ENCODE measurements around the gene CD163. TPM values are rescaled to one million over a fixed set of nuclear protein-coding genes. Genes with fewer than 3 reads are reported as not detected.

The CD163 gene
- total RNA-seq, 6 experiments from 2014 or later, result 47.4 to 120 (median 67.3) TPM

DNA sequence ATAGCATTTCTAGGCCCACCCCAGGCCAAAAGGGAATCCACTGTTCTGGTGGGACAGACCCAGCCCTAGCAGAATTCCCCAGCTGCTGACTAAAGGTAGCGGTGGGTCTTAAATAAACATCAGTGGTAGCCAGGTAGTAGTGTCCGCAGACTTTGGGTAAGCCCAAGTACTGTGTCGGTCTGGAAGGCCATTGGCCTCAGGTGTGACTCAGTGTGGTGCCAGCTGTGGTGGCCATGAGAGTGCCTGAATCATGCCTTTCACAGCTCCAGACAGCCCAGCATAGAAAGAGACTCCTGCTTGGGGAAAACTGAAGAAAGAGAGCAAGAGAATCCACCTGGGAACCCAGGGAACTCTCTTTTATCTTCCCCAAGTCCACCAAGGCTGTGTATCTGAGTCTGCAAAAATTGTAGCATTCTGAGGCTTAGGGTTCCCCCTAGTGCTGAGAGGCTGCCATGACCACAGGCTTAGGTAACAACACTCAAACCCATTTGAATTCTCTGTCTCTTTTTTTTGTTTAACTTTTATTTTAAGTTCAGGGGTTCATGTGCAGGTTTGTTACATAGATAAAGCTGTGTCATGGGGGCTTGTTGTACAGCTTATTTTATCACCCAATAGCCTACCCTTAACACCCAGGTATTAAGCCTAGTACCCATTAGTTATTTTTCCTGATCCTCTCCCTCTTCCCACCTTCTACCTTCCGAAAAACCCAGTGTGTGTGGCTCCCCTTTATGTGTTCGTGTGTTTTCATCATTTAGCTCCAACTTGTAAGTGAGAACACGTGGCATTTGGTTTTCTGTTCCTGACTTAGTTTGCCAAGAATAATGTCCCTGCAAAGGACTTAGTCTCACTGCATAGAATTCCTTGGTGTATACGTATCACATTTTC, 43.0 kb downstream of the CD163 start:
- ATAC-seq (peak; percentile 96 to 98 (median 97)), DNase-seq (peak in 1 of 3 donors; percentile 39)
- H3K4me1 ChIP-seq, result no peaks in the 10 kb centered on the region
- intact Hi-C loops (cut with DNase I), result loop anchor here (10.0 kb wide), 2 partner anchors 236 to 246 kb away; no protein-coding TSS in a partner anchor
- 42% methylated on average over 4 of the region's 7 CpGs for WGBS (ENCODE audit: insufficient coverage, low coverage, low lambda C conversion rate, missing lambda C conversion rate)
- no peak overlapping the region for H3K27ac ChIP-seq
- TF ChIP-seq, protein P1, sequence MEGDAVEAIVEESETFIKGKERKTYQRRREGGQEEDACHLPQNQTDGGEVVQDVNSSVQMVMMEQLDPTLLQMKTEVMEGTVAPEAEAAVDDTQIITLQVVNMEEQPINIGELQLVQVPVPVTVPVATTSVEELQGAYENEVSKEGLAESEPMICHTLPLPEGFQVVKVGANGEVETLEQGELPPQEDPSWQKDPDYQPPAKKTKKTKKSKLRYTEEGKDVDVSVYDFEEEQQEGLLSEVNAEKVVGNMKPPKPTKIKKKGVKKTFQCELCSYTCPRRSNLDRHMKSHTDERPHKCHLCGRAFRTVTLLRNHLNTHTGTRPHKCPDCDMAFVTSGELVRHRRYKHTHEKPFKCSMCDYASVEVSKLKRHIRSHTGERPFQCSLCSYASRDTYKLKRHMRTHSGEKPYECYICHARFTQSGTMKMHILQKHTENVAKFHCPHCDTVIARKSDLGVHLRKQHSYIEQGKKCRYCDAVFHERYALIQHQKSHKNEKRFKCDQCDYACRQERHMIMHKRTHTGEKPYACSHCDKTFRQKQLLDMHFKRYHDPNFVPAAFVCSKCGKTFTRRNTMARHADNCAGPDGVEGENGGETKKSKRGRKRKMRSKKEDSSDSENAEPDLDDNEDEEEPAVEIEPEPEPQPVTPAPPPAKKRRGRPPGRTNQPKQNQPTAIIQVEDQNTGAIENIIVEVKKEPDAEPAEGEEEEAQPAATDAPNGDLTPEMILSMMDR (IDR thresholded peaks at IDR 0.05), result peak; percentile 89 to 92 (median 90)
- TF ChIP-seq POLR2A (IDR thresholded peaks at IDR 0.05), result no peak
- no peak overlapping the region for H3K4me3 ChIP-seq
- H3K36me3 ChIP-seq, result no peaks in the 10 kb centered on the region
- H3K9me3 ChIP-seq, result no peaks in the 10 kb centered on the region
- no peaks in the 10 kb centered on the region for H3K27me3 ChIP-seq

DNA sequence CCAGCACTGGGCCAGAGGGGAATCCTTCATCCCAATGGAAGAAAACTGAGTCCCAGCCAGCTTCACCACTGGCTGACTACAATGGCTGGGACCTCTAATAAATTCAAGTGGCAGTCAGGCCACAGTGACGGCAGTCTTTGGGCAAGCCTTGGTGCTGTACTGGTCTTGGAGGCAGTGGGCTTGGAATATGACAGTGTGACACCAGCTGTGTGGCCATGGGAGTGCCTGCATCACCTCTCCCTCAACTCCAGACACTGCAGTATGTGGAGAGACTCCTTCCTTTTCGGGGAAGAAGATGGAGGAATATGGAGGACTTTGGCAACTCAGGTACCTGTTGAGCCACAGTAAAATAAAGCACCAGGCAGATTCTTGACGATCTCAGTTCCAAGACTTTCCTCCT, 43.6 kb downstream of the CD163 start:
- peak in 1 of 4 donors; percentile 28 for ATAC-seq
- no CpG with 5 or more reads among the region's 3 CpGs for WGBS (ENCODE audit: insufficient coverage, low coverage, low lambda C conversion rate, missing lambda C conversion rate)
- intact Hi-C loops (cut with DNase I), result loop anchor here (10.0 kb wide), 2 partner anchors 235 to 245 kb away; no protein-coding TSS in a partner anchor

DNA sequence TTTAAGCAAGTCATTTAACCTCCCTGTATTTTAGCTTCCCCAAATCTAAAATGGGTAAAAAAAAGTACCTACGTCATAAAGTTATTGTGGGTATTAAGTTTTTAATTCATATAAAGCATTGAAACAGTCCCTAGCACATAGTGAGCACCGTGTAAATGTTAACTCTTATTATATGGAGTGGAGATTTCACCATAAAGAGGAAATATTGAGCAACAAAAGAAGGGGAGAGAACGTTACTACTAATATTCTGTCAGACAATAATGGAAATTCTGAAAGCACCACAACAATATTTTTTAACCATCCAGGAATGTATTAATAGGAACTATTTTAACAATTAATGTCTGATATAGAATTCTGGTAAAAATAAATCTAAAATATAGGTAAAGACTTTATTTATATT, 51.8 kb downstream of the CD163 start:
- Histone ChIP-seq H3K27ac (no peak overlapping the region), H3K4me3 (no peak overlapping the region), H3K27me3 (no peaks in the 10 kb centered on the region), H3K36me3 (no peaks in the 10 kb centered on the region), H3K9me3 (no peaks in the 10 kb centered on the region), H3K4me1 (no peaks in the 10 kb centered on the region)
- 19% methylated on average over 3 of the region's 3 CpGs for WGBS (ENCODE audit: insufficient coverage, low coverage, low lambda C conversion rate, missing lambda C conversion rate)
- DNase-seq (no peak), ATAC-seq (no peak)
- intact Hi-C loops (cut with DNase I), result no loop called here
- TF ChIP-seq POLR2A (IDR thresholded peaks at IDR 0.05), result no peak
- TF ChIP-seq, protein P1 (IDR thresholded peaks at IDR 0.05), result no peak

More for the DNA sequence above, 43.6 kb downstream of the CD163 start:
- Histone ChIP-seq H3K27ac (no peak overlapping the region), H3K4me3 (no peak overlapping the region), H3K36me3 (no peaks in the 10 kb centered on the region), H3K27me3 (no peaks in the 10 kb centered on the region), H3K9me3 (no peaks in the 10 kb centered on the region), H3K4me1 (no peaks in the 10 kb centered on the region)
- no peak for TF ChIP-seq POLR2A (IDR thresholded peaks at IDR 0.05)
- TF ChIP-seq, protein P1 (IDR thresholded peaks at IDR 0.05), result no peak
- DNase-seq, result no peak

DNA sequence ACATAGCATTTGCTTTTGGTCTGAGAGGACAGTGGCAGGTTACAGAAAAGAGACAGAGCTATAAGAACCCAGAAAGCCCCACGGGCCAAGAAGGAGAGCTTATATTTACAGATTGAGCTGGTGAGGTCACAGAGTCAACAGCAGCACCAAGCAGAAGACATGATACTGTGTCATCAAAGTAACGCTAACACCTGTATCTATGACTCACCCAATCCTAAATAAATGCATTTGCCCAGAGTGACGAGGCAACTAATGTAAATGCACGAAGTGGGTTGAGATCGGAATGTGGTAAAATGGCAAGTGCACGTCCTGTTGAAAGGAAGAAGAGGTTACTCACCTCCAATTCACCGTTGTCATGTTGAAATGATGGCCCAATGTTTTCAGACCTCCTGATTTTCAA, 52.9 kb downstream of the CD163 start:
- DNase-seq, result no peak
- Histone ChIP-seq H3K4me1 (no peaks in the 10 kb centered on the region), H3K4me3 (no peak overlapping the region), H3K36me3 (no peaks in the 10 kb centered on the region), H3K9me3 (no peaks in the 10 kb centered on the region), H3K27me3 (no peaks in the 10 kb centered on the region), H3K27ac (no peak overlapping the region)
- TF ChIP-seq, protein P1 (IDR thresholded peaks at IDR 0.05), result no peak
- no peak for TF ChIP-seq POLR2A (IDR thresholded peaks at IDR 0.05)
- no peak for ATAC-seq
- intact Hi-C loops (cut with DNase I), result no loop called here
- 60% methylated on average over 6 of the region's 7 CpGs for WGBS (ENCODE audit: insufficient coverage, low coverage, low lambda C conversion rate, missing lambda C conversion rate)

Data from right lobe of liver (tissue), 6 donors.